ENCODE results near the gene ASTN2.

GRCh38 chr9:116501871-116502270 is 913.0 kb downstream of the ASTN2 start:
- TF ChIP-seq EZH2 (IDR thresholded peaks at IDR 0.05; ENCODE audit: borderline replicate concordance, low read length) (no peak), CTCF (IDR thresholded peaks at IDR 0.05; ENCODE audit: low read length) (no peak)

Data from OCI-LY1 (cell line).